Muscle layer of duodenum (tissue), 2 donors: ENCODE data around the gene SCGB2B2.
"Not testable (repeated sequence)": the region's sequence is repeated elsewhere in the genome, so short reads cannot be mapped to it uniquely, and the experiment has no call there.

ENCODE experiments used
- H3K27ac ChIP-seq: one replicate; pipeline ENCODE4 v1.7.0; 2013; ENCODE audit warnings: mild to moderate bottlenecking, low read length
- H3K27me3 ChIP-seq: one replicate; pipeline ENCODE4 v1.7.0; 2013; ENCODE audit warnings: low read depth, mild to moderate bottlenecking, control low read depth, low read length
- H3K36me3 ChIP-seq, 2 donors: one replicate each; pipeline ENCODE4 v1.7.0; 2013; ENCODE audit warnings: low read length in 2 of 2, control low read depth in 1 of 2, mild to moderate bottlenecking in 1 of 2; ENCODE audit not compliant: insufficient read depth in 2 of 2, control insufficient read depth in 1 of 2
- H3K4me1 ChIP-seq, 2 donors: one replicate each; pipeline ENCODE4 v1.7.0; 2013; ENCODE audit warnings: low read length in 2 of 2, mild to moderate bottlenecking in 2 of 2, control low read depth in 1 of 2, moderate library complexity in 1 of 2; ENCODE audit not compliant: insufficient read depth in 2 of 2, control insufficient read depth in 1 of 2
- H3K4me3 ChIP-seq, 2 donors: one replicate each; pipeline ENCODE4 v1.7.0; 2013; ENCODE audit warnings: low read length in 2 of 2, low read depth in 1 of 2, mild to moderate bottlenecking in 1 of 2
- H3K9me3 ChIP-seq, 2 donors: one replicate each; pipeline ENCODE4 v1.7.0; 2013; ENCODE audit warnings: low read length in 2 of 2, control low read depth in 1 of 2, mild to moderate bottlenecking in 1 of 2; ENCODE audit not compliant: control insufficient read depth in 1 of 2
- donor health status: healthy.

SCGB2B2 gene

DNA sequence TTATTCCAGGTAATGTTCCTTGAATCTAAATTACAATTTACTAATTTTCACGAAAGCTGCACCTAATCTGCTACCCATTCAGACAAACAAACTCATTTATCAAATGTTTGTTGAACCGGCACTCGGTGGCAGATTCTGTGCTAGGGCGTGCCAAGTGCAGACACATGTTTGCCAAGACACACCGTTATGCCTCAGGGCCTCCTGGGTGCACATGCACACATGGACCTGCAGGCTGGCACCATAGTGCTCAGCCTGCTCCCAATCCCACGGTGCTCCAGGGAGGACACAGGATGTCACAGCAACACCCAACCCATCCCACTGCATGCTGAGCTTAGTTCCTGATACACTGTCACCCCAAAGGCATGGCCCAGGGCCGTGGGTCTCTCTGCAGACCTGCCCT lies 7.7 kb downstream of the SCGB2B2 start:
- no peak overlapping the region for H3K4me3 ChIP-seq
- no peaks in the 10 kb centered on the region for H3K9me3 ChIP-seq
- no peaks in the 10 kb centered on the region for H3K27me3 ChIP-seq
- H3K27ac ChIP-seq, result no peak overlapping the region
- no peaks in the 10 kb centered on the region for H3K4me1 ChIP-seq
- no peaks in the 10 kb centered on the region for H3K36me3 ChIP-seq

DNA sequence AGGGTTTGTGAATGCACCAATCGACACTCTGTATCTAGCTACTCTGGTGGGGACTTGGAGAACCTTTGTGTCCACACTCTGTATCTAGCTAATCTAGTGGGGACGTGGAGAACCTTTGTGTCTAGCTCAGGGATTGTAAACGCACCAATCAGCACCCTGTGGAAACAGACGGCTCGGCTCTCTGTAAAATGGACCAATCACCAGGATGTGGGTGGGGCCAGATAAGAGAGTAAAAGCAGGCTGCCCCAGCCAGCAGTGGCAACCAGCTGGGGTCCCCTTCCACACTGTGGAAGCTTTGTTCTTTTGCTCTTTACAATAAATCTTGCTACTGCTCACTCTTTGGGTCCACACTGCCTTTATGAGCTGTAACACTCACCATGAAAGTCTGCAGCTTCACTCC lies 8.3 kb downstream of the SCGB2B2 start:
- H3K4me3 ChIP-seq, H3K9me3 ChIP-seq, H3K4me1 ChIP-seq, H3K27ac ChIP-seq, H3K27me3 ChIP-seq, H3K36me3 ChIP-seq: not testable (repeated sequence)

DNA sequence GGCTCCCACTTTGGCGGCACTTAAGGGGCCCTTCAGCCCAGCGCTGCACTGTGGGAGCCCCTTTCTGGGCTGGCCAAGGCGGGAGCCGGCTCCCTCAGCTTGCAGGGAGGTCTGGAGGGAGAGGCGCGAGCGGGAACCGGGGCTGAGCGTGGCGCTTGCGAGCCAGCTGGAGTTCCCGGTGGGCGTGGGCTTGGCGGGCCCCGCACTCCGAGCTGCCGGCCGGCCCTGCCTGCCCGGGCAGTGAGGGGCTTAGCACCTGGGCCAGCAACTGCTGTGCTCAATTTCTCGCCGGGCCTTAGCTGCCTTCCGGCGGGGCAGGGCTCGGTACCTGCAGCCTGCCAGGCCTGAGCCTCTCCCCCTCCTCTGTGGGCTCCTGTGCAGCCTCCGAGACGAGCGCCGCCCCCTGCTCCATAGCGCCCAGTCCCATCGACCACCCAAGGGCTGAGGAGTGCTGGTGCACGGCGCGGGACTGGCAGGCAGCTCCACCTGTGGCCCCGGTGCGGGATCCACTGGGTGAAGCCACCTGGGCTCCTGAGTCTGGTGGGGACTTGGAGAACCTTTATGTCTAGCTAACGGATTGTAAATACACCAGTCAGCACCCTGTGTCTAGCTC lies 8.8 kb downstream of the SCGB2B2 start:
- H3K4me1 ChIP-seq, H3K9me3 ChIP-seq, H3K27me3 ChIP-seq, H3K36me3 ChIP-seq, H3K27ac ChIP-seq: not testable (repeated sequence)
- H3K4me3 ChIP-seq, result peak overlapping the region in 1 of 2 donors; percentile 56

DNA sequence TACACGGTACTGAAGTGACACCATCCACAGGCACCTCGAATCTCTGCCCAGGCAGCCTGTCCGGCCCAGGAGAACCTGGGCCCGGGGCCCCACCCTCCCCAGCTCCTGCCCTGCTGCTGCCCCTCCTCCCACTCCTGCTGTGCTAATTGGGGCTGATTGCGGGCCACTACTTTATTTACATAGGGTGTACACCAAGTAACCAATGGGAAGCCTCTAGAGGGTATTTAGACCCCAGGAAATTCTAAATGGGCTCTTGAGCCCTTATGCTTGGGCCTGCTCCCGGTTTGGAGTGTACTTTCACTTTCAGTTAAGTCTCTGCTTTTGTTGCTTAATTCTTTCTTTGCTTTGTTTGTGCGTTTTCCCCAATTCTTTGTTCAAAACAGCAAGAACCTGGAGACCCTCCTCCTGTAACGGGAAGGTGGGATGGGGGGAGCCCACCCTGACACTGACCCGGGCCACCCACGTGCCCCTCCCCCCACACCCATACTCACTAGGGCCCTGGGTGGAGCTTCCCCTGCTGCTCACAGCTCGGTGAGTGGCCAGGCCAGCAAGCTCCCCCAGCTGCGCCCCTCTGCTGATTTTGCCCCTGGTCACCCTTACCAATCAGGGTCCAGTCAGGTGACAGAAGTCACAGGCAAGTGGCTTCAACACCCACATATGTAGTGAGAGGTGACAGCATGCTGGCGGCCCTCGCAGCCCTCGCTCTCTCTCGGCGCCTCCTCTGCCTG lies 9.4 kb downstream of the SCGB2B2 start:
- no peak overlapping the region for H3K27ac ChIP-seq
- no peaks in the 10 kb centered on the region for H3K27me3 ChIP-seq
- no peaks in the 10 kb centered on the region for H3K36me3 ChIP-seq
- no peaks in the 10 kb centered on the region for H3K9me3 ChIP-seq
- H3K4me1 ChIP-seq, result no peaks in the 10 kb centered on the region
- peak overlapping the region; percentile 39 to 56 for H3K4me3 ChIP-seq

DNA sequence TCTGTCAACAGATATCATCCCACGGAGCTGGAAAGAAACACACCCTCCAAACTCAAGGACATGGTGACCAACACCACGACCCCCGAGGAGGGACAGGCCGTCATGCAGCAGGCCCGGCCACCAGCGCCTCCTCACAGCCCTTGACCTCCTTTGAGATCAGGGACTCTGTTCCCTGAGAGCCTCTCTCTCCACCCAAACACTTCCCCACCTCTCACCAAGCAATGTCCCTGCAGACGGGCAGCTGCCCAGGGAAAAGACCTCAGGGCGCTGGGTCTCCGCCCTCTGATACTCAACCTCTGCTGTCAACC lies 10.0 kb downstream of the SCGB2B2 start:
- Histone ChIP-seq H3K4me1 (no peaks in the 10 kb centered on the region), H3K36me3 (no peaks in the 10 kb centered on the region), H3K4me3 (peak overlapping the region in 1 of 2 donors; percentile 56), H3K27ac (no peak overlapping the region), H3K9me3 (no peaks in the 10 kb centered on the region), H3K27me3 (no peaks in the 10 kb centered on the region)

DNA sequence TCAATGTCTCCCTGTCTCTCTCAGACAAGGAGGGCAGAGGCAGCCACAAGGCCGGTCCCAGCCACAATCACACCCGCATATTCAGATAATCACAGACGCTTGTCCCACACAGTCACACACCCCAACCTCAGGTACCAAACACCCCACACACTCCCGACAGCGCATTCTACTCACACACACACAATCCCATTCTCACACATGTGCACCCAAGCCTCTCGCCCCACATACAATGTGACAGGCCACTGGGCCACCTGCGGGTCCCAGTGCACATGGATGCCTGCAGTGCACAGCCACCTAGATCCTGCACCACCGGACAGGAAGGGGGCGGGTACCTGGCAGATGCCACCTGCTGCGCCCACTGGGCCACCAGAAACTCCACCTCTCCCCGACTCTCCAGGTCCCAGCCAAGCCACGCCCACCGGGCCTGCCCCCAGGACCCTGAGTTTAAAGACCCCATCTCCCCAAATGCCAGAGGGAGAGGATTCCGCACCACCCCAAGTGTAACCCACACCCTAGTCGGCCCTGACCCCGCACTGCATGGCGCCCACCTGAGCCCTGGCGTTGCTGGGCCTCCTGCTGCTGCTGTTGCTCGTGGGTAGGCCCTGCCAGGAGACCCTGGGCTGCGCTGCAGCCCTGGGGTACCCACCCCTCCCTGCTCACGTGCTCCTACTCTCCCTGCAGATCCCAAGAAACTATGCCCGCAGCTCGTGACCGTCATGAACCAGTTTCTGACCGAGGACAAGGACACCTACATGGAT lies 10.6 kb downstream of the SCGB2B2 start:
- H3K4me3 ChIP-seq, result peak overlapping the region in 1 of 2 donors; percentile 56
- H3K27me3 ChIP-seq, result no peaks in the 10 kb centered on the region
- no peak overlapping the region for H3K27ac ChIP-seq
- no peaks in the 10 kb centered on the region for H3K4me1 ChIP-seq
- no peaks in the 10 kb centered on the region for H3K36me3 ChIP-seq
- H3K9me3 ChIP-seq, result no peaks in the 10 kb centered on the region

DNA sequence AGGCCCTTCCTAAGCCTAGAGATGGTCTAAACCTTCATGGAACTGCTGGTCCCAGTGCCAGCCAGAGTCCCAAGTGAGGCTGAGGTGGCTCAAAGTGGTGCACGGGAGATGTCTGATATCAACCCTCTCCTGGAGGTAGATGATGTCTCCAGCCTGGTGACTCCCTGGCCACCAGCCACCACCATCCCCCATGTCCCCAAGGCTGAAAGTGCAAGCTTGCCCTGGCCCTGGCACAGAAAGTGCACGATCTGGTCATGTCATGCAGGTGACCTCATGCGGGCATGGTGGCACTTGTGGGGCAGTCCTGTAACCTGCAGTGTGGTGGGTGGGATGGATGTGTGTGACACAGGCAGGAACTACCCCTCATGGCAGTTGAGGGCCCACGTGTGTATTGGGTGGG lies 11.7 kb downstream of the SCGB2B2 start:
- not testable (repeated sequence) for H3K4me1 ChIP-seq, H3K4me3 ChIP-seq

DNA sequence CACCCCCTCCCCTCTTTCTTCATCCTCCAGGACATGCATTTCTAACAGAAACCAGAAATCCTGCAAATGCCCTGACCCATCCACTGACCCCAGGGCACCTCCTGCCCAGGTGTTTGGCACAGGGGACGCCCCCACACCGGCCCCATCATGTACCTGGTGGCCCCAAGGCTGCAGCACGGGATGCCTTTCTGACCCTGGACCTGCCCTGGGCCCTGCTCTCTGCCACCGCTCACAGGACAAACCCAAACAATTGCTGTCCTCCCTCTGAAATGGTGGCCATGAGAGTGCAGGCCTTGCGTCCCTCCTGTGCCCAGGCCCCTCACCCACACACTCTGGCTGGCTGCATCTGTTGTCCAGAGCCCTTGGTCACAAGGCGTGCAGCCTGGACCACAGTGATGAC lies 12.1 kb downstream of the SCGB2B2 start:
- Histone ChIP-seq H3K4me1 (no peaks in the 10 kb centered on the region), H3K27me3 (no peaks in the 10 kb centered on the region), H3K4me3 (no peak overlapping the region), H3K36me3 (no peaks in the 10 kb centered on the region), H3K27ac (no peak overlapping the region), H3K9me3 (no peaks in the 10 kb centered on the region)

More for the DNA sequence above, 11.7 kb downstream of the SCGB2B2 start:
- H3K9me3 ChIP-seq, H3K27me3 ChIP-seq, H3K36me3 ChIP-seq, H3K27ac ChIP-seq: not testable (repeated sequence)

DNA sequence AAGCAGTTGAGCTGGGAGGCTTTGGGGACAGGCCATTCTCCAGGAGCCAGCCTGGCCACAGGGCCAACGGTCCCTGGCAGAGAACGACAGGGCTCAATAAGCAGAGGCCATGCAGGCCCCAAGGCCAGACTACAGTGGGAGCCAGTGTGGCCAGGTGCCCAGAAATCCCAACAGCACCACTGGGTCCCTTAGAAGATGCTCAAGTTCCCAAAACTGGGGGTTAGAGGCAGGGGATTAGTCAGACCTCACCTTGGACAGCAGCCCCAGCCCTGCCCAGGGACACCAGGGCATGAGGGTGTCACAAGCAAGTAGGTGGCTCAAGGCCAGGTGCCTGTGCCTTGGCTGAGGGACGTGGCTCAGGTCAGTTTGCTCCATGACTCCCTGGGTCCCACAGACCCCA lies 12.8 kb downstream of the SCGB2B2 start:
- Histone ChIP-seq H3K4me3 (no peak overlapping the region), H3K27me3 (no peaks in the 10 kb centered on the region), H3K9me3 (no peaks in the 10 kb centered on the region), H3K27ac (no peak overlapping the region), H3K4me1 (no peaks in the 10 kb centered on the region), H3K36me3 (no peaks in the 10 kb centered on the region)

DNA sequence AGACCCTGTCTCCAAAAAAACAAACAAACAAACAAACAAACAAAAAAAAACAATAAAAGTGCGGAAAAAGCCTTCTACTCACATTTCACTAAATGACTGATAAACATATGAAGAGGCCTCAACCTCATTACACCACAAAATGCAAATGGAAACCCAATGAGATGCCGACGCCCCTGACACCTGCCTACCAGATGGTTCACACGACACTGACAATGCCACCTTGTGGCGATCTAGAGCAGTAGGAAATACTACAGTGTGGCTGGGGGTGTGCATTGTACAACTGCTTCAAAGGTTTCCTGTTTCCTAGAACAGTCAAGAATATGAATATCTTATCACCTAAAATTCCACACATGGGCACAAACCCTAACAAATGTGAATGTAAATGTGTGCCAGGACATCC lies 14.0 kb downstream of the SCGB2B2 start:
- Histone ChIP-seq H3K4me3 (no peak overlapping the region), H3K27ac (no peak overlapping the region), H3K4me1 (no peaks in the 10 kb centered on the region), H3K9me3 (no peaks in the 10 kb centered on the region), H3K27me3 (no peaks in the 10 kb centered on the region), H3K36me3 (no peaks in the 10 kb centered on the region)

DNA sequence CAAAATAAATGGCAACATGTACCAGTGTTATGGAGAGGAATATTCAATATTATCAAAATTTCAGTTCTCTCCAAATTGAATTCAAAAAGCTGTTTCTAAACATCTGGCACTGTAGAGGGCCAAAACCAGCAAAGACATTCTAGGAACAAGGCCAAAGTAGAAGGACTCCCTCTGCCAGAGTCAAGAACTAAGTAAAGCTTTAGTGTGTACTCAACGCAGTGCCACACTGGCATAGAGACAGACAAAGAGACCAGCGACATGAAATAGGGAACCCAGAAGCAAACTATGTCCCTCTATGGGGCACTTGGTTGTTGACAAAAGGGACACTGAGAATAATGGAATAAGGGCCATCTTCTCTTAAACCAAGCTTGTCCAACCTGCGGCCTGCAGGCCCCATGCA lies 15.6 kb downstream of the SCGB2B2 start:
- H3K27ac ChIP-seq, result no peak overlapping the region

More for the DNA sequence above, 15.6 kb downstream of the SCGB2B2 start:
- Histone ChIP-seq H3K4me3 (no peak overlapping the region), H3K36me3 (no peaks in the 10 kb centered on the region), H3K9me3 (no peaks in the 10 kb centered on the region), H3K4me1 (no peaks in the 10 kb centered on the region), H3K27me3 (no peaks in the 10 kb centered on the region)
